ENCODE measurements around the gene SHTN1.

SHTN1 gene

DNA sequence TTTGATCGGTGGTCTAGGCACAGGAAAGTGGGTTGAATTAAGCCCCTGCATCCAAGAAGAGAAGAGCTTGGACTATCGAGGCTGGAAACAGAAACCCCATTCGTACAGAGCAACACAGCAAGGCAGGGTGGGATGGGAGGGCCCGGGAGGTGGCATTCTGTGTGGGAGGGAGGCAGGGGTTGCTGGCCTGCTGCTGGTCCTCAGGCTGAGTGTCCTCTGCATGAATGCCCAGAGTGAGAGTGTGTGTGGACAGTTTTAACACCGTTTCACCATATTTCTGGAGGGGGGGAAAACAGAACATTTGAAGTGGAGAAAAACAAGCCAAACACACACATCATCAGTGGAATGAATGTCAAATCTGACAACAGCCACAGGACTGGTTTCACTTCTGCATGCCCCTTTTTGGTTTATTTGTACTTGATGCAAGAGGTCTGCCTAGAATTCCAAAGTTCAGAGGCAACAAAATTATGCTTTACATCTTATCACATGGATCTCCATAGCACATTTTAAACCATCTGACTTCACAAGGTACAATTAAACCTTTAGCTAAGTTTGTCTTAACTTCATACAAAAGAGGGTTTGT is 166.8 kb downstream of the SHTN1 start:
- Histone ChIP-seq H3K36me3 (replicated peaks) (no peaks in the 10 kb centered on the region), H3K27me3 (ENCODE audit: low read depth) (no peaks in the 10 kb centered on the region), H3K9me3 (no peaks in the 10 kb centered on the region), H3K4me1 (peaks cover 5% of the 10 kb centered on the region; the same call in 1 of the 2 replicates), H3K4me3 (no peak overlapping the region)
- in situ Hi-C loops (cut with MboI; ENCODE audit: low sequenced_read_pairs) = no loop called here
- no peak for DNase-seq (ENCODE audit: low spot score in 2 of 2)

DNA sequence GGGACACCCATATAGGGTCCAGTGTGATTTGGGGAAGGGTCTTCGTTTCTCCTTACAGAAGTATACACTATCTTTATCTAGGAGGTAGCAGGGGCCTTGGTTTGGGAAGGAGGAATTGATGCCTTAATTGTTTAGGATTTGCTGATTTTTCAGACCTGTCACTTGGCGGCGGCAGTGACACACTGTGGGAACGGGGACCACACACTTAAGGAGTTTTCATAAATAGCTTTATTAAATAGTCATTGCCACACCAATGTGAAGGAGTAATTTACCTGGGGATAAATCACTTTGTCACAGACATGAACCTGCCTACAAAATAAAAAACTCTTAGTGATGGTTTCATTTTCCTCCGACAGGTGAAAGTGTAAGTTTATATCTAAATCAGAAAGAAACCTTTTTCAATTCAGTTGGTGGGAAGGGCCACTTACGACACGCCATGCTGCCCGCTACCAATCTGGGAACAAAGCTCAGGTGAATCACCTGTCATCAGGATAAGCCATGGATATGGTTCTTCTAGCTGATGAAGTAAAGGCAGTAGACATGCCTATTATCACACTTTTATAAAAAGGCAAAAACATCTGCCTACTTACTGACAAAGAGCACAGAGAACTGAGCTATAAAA is 168.0 kb downstream of the SHTN1 start:
- Histone ChIP-seq H3K27me3 (ENCODE audit: low read depth) (no peaks in the 10 kb centered on the region), H3K4me3 (no peak overlapping the region), H3K9me3 (no peaks in the 10 kb centered on the region), H3K36me3 (replicated peaks) (no peaks in the 10 kb centered on the region), H3K4me1 (peaks cover 5% of the 10 kb centered on the region; the same call in 1 of the 2 replicates)
- in situ Hi-C loops (cut with MboI; ENCODE audit: low sequenced_read_pairs) = no loop called here
- DNase-seq (ENCODE audit: low spot score in 2 of 2) = no peak

DNA sequence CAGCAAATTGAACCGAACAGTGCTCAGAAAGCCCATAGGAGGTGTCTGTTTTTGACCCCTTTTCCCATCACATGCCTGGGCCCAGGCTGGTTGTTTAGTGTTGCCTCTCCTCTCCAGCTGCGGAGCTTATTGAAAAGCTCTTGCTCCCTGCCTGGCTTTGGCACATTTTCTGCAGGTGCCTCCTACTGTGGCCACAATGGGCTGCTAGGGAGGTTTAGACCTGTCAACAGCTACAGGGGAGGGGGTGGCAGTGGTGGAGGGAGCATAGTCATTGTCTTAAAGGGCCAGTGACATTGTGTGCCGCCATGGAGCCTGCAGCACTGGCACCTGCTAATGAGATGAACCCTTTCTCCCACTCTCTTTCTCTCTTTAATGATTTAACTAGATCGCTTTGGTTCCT is 168.9 kb downstream of the SHTN1 start:
- H3K4me3 ChIP-seq = no peak overlapping the region

DNA sequence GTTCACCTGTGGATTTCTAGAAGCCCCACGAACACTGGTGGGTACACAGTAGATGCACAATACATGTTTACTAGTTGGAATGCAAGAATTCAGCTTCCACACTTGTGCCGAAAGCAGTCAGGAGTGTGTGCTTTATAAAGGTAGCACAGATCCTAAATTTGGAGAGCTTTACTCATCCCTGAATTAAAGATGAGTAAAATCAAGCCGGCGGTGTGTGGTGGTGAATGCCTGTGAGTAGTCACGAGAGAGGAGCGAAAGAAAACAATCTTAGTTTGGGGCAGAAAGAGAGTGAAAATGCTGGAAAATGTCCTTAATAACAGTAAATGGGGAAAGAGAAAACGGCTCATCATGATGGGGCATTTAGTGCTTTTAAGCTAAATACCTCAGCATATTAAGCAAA is 169.3 kb downstream of the SHTN1 start:
- Histone ChIP-seq H3K27me3 (ENCODE audit: low read depth) (no peaks in the 10 kb centered on the region), H3K4me3 (no peak overlapping the region), H3K4me1 (peaks cover 5% of the 10 kb centered on the region; the same call in 1 of the 2 replicates), H3K9me3 (no peaks in the 10 kb centered on the region), H3K36me3 (replicated peaks) (no peaks in the 10 kb centered on the region)
- no peak for DNase-seq (ENCODE audit: low spot score in 2 of 2)
- in situ Hi-C loops (cut with MboI; ENCODE audit: low sequenced_read_pairs) = no loop called here

More for the DNA sequence above, 168.9 kb downstream of the SHTN1 start:
- Histone ChIP-seq H3K27me3 (ENCODE audit: low read depth) (no peaks in the 10 kb centered on the region), H3K9me3 (no peaks in the 10 kb centered on the region), H3K36me3 (replicated peaks) (no peaks in the 10 kb centered on the region), H3K4me1 (peaks cover 5% of the 10 kb centered on the region; the same call in 1 of the 2 replicates)
- peak in 1 of 2 experiments; percentile 22 for DNase-seq (ENCODE audit: low spot score in 2 of 2)
- in situ Hi-C loops (cut with MboI; ENCODE audit: low sequenced_read_pairs) = no loop called here

DNA sequence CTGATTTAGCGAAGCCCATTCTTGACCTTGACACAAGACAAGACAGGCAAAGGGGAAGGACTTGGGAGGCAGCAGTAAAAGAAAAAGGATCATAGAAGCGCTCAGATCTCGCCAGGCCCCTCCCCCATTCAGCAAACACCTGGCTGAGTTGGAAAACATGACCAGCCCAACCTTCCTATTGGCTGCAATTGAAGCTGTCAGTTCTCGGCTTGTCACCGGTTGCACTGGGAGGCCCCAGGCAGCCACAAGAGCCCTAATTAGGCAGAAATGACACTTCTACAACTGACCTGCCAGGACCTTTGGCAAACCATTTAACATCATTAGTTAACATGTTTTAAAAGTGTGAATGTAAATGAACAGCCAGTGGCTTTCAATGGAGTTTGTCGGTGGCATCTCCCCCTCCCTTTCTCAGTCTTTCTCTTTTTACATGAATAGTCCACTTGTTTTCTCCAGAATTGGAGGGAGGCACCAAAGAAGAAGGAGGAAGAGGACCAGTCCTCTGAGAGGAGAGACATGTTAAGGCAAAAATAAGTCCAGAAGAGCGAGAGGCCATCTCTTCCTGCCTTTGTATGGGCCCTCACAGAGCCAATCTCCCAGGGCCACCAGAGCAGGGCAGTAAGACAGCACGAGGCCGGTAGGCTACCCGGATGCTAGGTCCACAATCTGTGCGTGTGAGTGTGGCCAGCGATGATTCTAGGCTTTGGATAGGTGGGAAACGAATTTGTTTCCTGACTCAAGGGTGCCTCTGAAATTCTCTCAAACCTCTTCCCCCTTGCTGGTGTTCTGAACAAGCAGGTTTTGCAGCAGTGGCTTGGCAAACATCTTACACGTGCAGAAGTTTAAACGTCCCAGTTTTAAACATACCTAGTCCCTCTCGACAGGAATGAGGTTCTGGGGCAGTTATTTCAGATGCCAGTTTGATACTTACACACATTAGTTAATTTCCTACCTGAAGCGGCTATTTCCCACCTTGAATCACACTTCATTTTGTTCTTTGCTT is 170.7 kb downstream of the SHTN1 start:
- in situ Hi-C loops (cut with MboI; ENCODE audit: low sequenced_read_pairs) = no loop called here
- Histone ChIP-seq H3K4me1 (peaks cover 5% of the 10 kb centered on the region; the same call in 1 of the 2 replicates), H3K36me3 (replicated peaks) (no peaks in the 10 kb centered on the region), H3K9me3 (no peaks in the 10 kb centered on the region), H3K27me3 (ENCODE audit: low read depth) (no peaks in the 10 kb centered on the region), H3K4me3 (no peak overlapping the region)
- no peak for DNase-seq (ENCODE audit: low spot score in 2 of 2)

DNA sequence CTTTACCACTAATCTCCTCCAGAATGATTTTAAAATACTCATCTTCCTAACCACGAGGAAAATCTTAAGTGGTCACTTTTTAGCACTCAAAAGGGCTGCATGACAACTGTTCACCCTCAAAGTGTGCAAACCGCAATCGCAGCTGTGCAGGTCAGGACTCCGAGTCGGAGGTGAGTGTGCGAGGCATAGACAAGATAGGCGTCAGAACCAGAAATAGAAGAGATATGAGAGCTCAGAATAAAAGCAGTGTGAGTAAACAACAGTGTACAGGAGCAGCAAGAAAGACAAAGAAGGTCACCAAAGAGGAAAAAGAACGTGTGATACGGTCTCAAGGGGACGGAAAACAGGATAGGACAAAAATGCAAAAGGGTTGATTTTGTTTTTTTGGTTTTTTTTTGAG is 173.2 kb downstream of the SHTN1 start:
- H3K27me3 ChIP-seq (ENCODE audit: low read depth) = no peaks in the 10 kb centered on the region
- no peak for DNase-seq (ENCODE audit: low spot score in 2 of 2)
- no peaks in the 10 kb centered on the region for H3K36me3 ChIP-seq (replicated peaks)
- H3K9me3 ChIP-seq = no peaks in the 10 kb centered on the region
- H3K4me1 ChIP-seq = peaks cover 5% of the 10 kb centered on the region; the same call in 1 of the 2 replicates
- in situ Hi-C loops (cut with MboI; ENCODE audit: low sequenced_read_pairs) = no loop called here
- no peak overlapping the region for H3K4me3 ChIP-seq
